ENCODE results near the gene SENP1.

DNA sequence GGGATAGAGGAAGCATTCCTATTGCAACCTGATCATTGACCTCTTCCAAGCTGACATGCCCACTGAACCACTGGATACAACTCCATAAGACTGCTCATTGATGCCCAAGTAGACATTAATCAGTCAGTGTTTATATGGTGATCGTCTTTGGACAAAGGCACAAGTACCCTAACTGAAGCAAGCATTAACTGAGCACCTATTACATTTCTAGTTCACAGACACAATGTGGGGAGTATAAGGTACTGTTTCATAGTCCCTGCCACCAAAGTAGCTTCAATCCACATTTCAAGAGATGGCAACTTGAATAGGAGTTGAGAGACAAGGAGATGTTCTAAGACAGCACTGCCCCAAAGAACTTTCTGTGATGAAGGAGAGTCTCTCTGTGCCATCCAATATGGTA, 90.8 kb downstream of the SENP1 start:
- no peak for TF ChIP-seq POLR2A (IDR thresholded peaks at IDR 0.05)
- TF ChIP-seq, protein P1, sequence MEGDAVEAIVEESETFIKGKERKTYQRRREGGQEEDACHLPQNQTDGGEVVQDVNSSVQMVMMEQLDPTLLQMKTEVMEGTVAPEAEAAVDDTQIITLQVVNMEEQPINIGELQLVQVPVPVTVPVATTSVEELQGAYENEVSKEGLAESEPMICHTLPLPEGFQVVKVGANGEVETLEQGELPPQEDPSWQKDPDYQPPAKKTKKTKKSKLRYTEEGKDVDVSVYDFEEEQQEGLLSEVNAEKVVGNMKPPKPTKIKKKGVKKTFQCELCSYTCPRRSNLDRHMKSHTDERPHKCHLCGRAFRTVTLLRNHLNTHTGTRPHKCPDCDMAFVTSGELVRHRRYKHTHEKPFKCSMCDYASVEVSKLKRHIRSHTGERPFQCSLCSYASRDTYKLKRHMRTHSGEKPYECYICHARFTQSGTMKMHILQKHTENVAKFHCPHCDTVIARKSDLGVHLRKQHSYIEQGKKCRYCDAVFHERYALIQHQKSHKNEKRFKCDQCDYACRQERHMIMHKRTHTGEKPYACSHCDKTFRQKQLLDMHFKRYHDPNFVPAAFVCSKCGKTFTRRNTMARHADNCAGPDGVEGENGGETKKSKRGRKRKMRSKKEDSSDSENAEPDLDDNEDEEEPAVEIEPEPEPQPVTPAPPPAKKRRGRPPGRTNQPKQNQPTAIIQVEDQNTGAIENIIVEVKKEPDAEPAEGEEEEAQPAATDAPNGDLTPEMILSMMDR (IDR thresholded peaks at IDR 0.05) = no peak
